ENCODE results near the gene VPS35L. TPM values are rescaled to one million over a fixed set of nuclear protein-coding genes. Genes with fewer than 3 reads are reported as not detected.
A peak's percentile ranks its signal among the peaks of the same experiment; 100 is the strongest.

VPS35L gene
- total RNA-seq, 6 experiments from 2014 or later = 65.6 to 81.9 (median 76.8) TPM

GRCh38 chr16:19524356-19524615 is 31.2 kb upstream of the VPS35L start:
- no peak for DNase-seq
- Mint-ChIP-seq H3K36me3 (ENCODE audit: low read depth) (peaks cover 16% of the 10 kb centered on the region; the same call in 1 of the 2 replicates), H3K27ac (peak overlapping the region; percentile 93), H3K4me3 (peak overlapping the region; percentile 96), H3K27me3 (ENCODE audit: insufficient read depth) (no peaks in the 10 kb centered on the region), H3K4me1 (ENCODE audit: low read depth) (peaks cover 46% of the 10 kb centered on the region), H3K9me3 (no peaks in the 10 kb centered on the region)
- no peak for TF ChIP-seq CTCF (IDR thresholded peaks at IDR 0.05)

GRCh38 chr16:19524616-19525384 is 30.7 kb upstream of the VPS35L start:
- DNase-seq = no peak
- no peaks in the 10 kb centered on the region for H3K27me3 Mint-ChIP-seq (ENCODE audit: insufficient read depth)
- no peak for TF ChIP-seq CTCF (IDR thresholded peaks at IDR 0.05)
- H3K9me3 Mint-ChIP-seq = no peaks in the 10 kb centered on the region
- peaks cover 43% of the 10 kb centered on the region for H3K4me1 Mint-ChIP-seq (ENCODE audit: low read depth)
- peaks cover 16% of the 10 kb centered on the region; the same call in 1 of the 2 replicates for H3K36me3 Mint-ChIP-seq (ENCODE audit: low read depth)
- H3K27ac Mint-ChIP-seq = peak overlapping the region; percentile 93
- peak overlapping the region; percentile 96 for H3K4me3 Mint-ChIP-seq

GRCh38 chr16:19525385-19525723 is 30.1 kb upstream of the VPS35L start:
- H3K36me3 Mint-ChIP-seq (ENCODE audit: low read depth) = peaks cover 16% of the 10 kb centered on the region; the same call in 1 of the 2 replicates
- H3K27me3 Mint-ChIP-seq (ENCODE audit: insufficient read depth) = no peaks in the 10 kb centered on the region
- no peaks in the 10 kb centered on the region for H3K9me3 Mint-ChIP-seq
- peaks cover 38% of the 10 kb centered on the region for H3K4me1 Mint-ChIP-seq (ENCODE audit: low read depth)
- TF ChIP-seq CTCF (IDR thresholded peaks at IDR 0.05) = no peak
- H3K4me3 Mint-ChIP-seq = peak overlapping the region; percentile 96
- H3K27ac Mint-ChIP-seq = peak overlapping the region; percentile 93
- DNase-seq = no peak

- Mint-ChIP-seq H3K36me3 (ENCODE audit: low read depth) (peaks cover 16% of the 10 kb centered on the region; the same call in 1 of the 2 replicates), H3K27ac (no peak overlapping the region), H3K4me3 (no peak overlapping the region), H3K9me3 (no peaks in the 10 kb centered on the region), H3K27me3 (ENCODE audit: insufficient read depth) (no peaks in the 10 kb centered on the region), H3K4me1 (ENCODE audit: low read depth) (peaks cover 24% of the 10 kb centered on the region)
- DNase-seq = no peak
- TF ChIP-seq CTCF (IDR thresholded peaks at IDR 0.05) = no peak
Measured at GRCh38 chr16:19527161-19527560, 28.3 kb upstream of the VPS35L start.

GRCh38 chr16:19528666-19529065 is 26.8 kb upstream of the VPS35L start:
- Mint-ChIP-seq H3K9me3 (no peaks in the 10 kb centered on the region), H3K36me3 (ENCODE audit: low read depth) (peaks cover 15% of the 10 kb centered on the region; the same call in 1 of the 2 replicates), H3K27me3 (ENCODE audit: insufficient read depth) (no peaks in the 10 kb centered on the region), H3K27ac (no peak overlapping the region), H3K4me3 (no peak overlapping the region), H3K4me1 (ENCODE audit: low read depth) (peaks cover 18% of the 10 kb centered on the region)
- no peak for DNase-seq
- TF ChIP-seq CTCF (IDR thresholded peaks at IDR 0.05) = no peak

Measured in HFFc6 (cell line).